SK-N-SH (cell line): Measurements from ENCODE around the gene CHMP2B. TPM values are rescaled to one million over a fixed set of nuclear protein-coding genes. Genes with fewer than 3 reads are reported as not detected.

ENCODE experiments used
- CTCF ChIA-PET: fragments of 300-600, 350-600 bp; formaldehyde crosslinking; extraction: SDS; loops from one replicate; lab custom pipeline; 2021; lab: Yijun Ruan, JAX
- POLR2A ChIA-PET: fragments of 350-600 bp; sonication (Branson Sonifier 250); formaldehyde crosslinking; extraction: SDS; loops from one replicate; lab custom pipeline; 2020; ENCODE audit warnings: antibody characterized with exemption, inconsistent platforms; lab: Yijun Ruan, JAX
- DNase-seq: peaks from one replicate; pipeline ENCODE4 v3.0.0; 2012
- H2AFZ ChIP-seq: fragments of 200-600 bp; sonication (generic); 2 replicates; pipeline ENCODE4 v1.8.1; 2016; ENCODE audit warnings: antibody characterized with exemption, mild to moderate bottlenecking, low read depth
- H3F3A ChIP-seq: fragments of 200-600 bp; sonication (generic); replicated peaks from 2 replicates; pipeline ENCODE3; 2016; ENCODE audit warnings: antibody characterized with exemption, mild to moderate bottlenecking; ENCODE audit not compliant: insufficient read depth
- H3K27ac ChIP-seq, 2 experiments: fragments of 200-500 bp in 1 of 2; fragments of 200-600 bp in 1 of 2; sonication (Bioruptor generic) in 1 of 2; sonication (generic), shearing (Covaris generic) in 1 of 2; 2 replicates each; pipeline versions ENCODE4 v1.5.1 to v1.6.1; 2014 to 2016; ENCODE audit warnings: low read depth in 2 of 2, inconsistent platforms in 1 of 2, low read length in 1 of 2, mild to moderate bottlenecking in 1 of 2, mixed read lengths in 1 of 2
- H3K27me3 ChIP-seq: fragments of 200-600 bp; sonication (generic), shearing (Covaris generic); 2 replicates; pipeline ENCODE4 v1.6.1; 2016; ENCODE audit warnings: mixed run types; ENCODE audit not compliant: insufficient read depth
- H3K36me3 ChIP-seq, 2 experiments: fragments of 200-500 bp in 1 of 2; fragments of 200-600 bp in 1 of 2; sonication (Bioruptor generic) in 1 of 2; sonication (generic) in 1 of 2; replicated peaks in 1 of 2; 2 replicates each; pipeline versions ENCODE3 to v1.5.1; 2014 to 2016; ENCODE audit warnings: low read length in 1 of 2, mild to moderate bottlenecking in 1 of 2; ENCODE audit not compliant: insufficient read depth in 2 of 2, control insufficient read depth in 1 of 2
- H3K4me1 ChIP-seq, 2 experiments: fragments of 200-500 bp in 1 of 2; fragments of 200-600 bp in 1 of 2; sonication (Bioruptor generic) in 1 of 2; sonication (generic), shearing (Covaris generic) in 1 of 2; 2 replicates each; pipeline versions ENCODE4 v1.5.1 to v1.6.1; 2014 to 2016; ENCODE audit warnings: low read depth in 1 of 2, low read length in 1 of 2, mixed run types in 1 of 2; ENCODE audit not compliant: insufficient read depth in 2 of 2, control insufficient read depth in 1 of 2
- H3K4me2 ChIP-seq: fragments of 200-600 bp; sonication (generic), shearing (Covaris generic); 2 replicates; pipeline ENCODE4 v1.6.1; 2017; ENCODE audit warnings: mixed run types
- H3K4me3 ChIP-seq, 2 experiments: fragments of 200-500 bp in 1 of 2; fragments of 200-600 bp in 1 of 2; sonication (Bioruptor generic) in 1 of 2; sonication (generic), shearing (Covaris generic) in 1 of 2; 2 replicates each; pipeline versions ENCODE4 v1.5.1 to v1.8.1; 2014 to 2016; ENCODE audit warnings: low read depth in 2 of 2, inconsistent platforms in 1 of 2, low read length in 1 of 2, mild to moderate bottlenecking in 1 of 2, mixed read lengths in 1 of 2, moderate library complexity in 1 of 2
- H3K79me2 ChIP-seq: fragments of 200-600 bp; sonication (generic); 2 replicates; pipeline ENCODE4 v1.8.1; 2017; ENCODE audit warnings: mild to moderate bottlenecking; ENCODE audit not compliant: insufficient read depth
- H3K9ac ChIP-seq: fragments of 200-600 bp; sonication (generic); 2 replicates; pipeline ENCODE4 v1.6.1; 2017; ENCODE audit warnings: mixed run types
- H3K9me2 ChIP-seq: fragments of 200-600 bp; sonication (generic); 2 replicates; pipeline ENCODE4 v1.6.1; 2017; ENCODE audit warnings: mixed run types
- H3K9me3 ChIP-seq: fragments of 200-600 bp; sonication (generic); 2 replicates; pipeline ENCODE4 v1.6.1; 2017; ENCODE audit warnings: mixed run types, mild to moderate bottlenecking, moderate library complexity
- H4K20me1 ChIP-seq: fragments of 200-600 bp; sonication (generic); 2 replicates; pipeline ENCODE4 v1.6.1; 2017; ENCODE audit warnings: mild to moderate bottlenecking, mixed run types; ENCODE audit not compliant: insufficient read depth
- CHD2 ChIP-seq: fragments of 150-350 bp; IDR thresholded peaks from 2 replicates; pipeline ENCODE4 v1.6.1; 2018; ENCODE audit warnings: low read length; ENCODE audit not compliant: partially characterized antibody
- ELF1 ChIP-seq: IDR thresholded peaks from 2 replicates; pipeline ENCODE4 v1.4.0; 2012
- EP300 ChIP-seq, 2 experiments: IDR thresholded peaks; 2 replicates each; pipeline versions ENCODE4 v1.4.0 to v1.6.1; 2012; ENCODE audit warnings: borderline replicate concordance in 1 of 2, low read depth in 1 of 2, low read length in 1 of 2
- FOXM1 ChIP-seq: IDR thresholded peaks from 2 replicates; pipeline ENCODE4 v1.4.0; 2012; ENCODE audit warnings: low read depth, mild to moderate bottlenecking
- GATA2 ChIP-seq: sonication (generic); formaldehyde crosslinking; IDR thresholded peaks from 2 replicates; pipeline ENCODE4 v1.5.0; 2020; ENCODE audit warnings: mild to moderate bottlenecking, missing genetic modification reagents
- IRF3 ChIP-seq: fragments of 150-350 bp; IDR thresholded peaks from 2 replicates; pipeline ENCODE4 v1.6.1; 2016; ENCODE audit warnings: mild to moderate bottlenecking, low read depth, low read length
- JUND ChIP-seq: IDR thresholded peaks from 2 replicates; pipeline ENCODE4 v1.4.0; 2012
- MAX ChIP-seq: IDR thresholded peaks from 2 replicates; pipeline ENCODE4 v1.4.0; 2012; ENCODE audit warnings: low read depth
- NRF1 ChIP-seq: IDR thresholded peaks from 2 replicates; pipeline ENCODE4 v1.6.1; 2012; ENCODE audit warnings: low read depth, mild to moderate bottlenecking, low read length
- POLR2AphosphoS5 ChIP-seq: IDR thresholded peaks from 2 replicates; pipeline ENCODE4 v1.6.1; 2012; ENCODE audit warnings: low read depth, low read length
- RCOR1 ChIP-seq: fragments of 150-350 bp; IDR thresholded peaks from 2 replicates; pipeline ENCODE4 v1.6.1; 2017; ENCODE audit warnings: antibody characterized with exemption, low read length
- REST ChIP-seq: IDR thresholded peaks from 2 replicates; pipeline ENCODE4 v1.6.1; 2012; ENCODE audit warnings: mild to moderate bottlenecking, low read depth, low read length, moderate library complexity
- RFX5 ChIP-seq: IDR thresholded peaks from 2 replicates; pipeline ENCODE4 v1.6.1; 2012; ENCODE audit warnings: mild to moderate bottlenecking, improper control_type of control experiment, low read length
- RXRA ChIP-seq: IDR thresholded peaks from 2 replicates; pipeline ENCODE4 v1.4.0; 2012; ENCODE audit warnings: low read depth, mild to moderate bottlenecking, borderline replicate concordance
- SMC3 ChIP-seq: IDR thresholded peaks from 2 replicates; pipeline ENCODE4 v1.6.1; 2012; ENCODE audit warnings: low read depth, low read length, improper control_type of control experiment
- USF2 ChIP-seq: fragments of 150-350 bp; IDR thresholded peaks from 2 replicates; pipeline ENCODE4 v1.6.1; 2017; ENCODE audit warnings: antibody characterized with exemption, low read length, low read depth, borderline replicate concordance
- WGBS: methylation state at CpG from one replicate; pipeline ENCODE4 v1.1.6; 2017; ENCODE audit warnings: low lambda C conversion rate; 5-methylcytosine and 5-hydroxymethylcytosine counted together
- polyA plus RNA-seq, 3 experiments: library from polyadenylated mRNA; depleted of rRNA; stranded (reverse); fragments of >200 nt; gene quantifications; 2 replicates each; pipeline ENCODE4 v1.2.3, GENCODE V29; 2012

Gene CHMP2B
- polyA plus RNA-seq, 1 of the 3 experiments (the other 2 are of a cell fraction): 8.5 TPM

- Histone ChIP-seq H3K79me2 (no peaks in the 10 kb centered on the region), H3K27ac (no peak overlapping the region), H3K4me2 (no peak overlapping the region), H3K4me1 (peaks cover 0 to 5% of the 10 kb centered on the region in 2 experiments; a peak in 1 of 4 replicates), H3F3A (no peaks in the 10 kb centered on the region)
- no peak for TF ChIP-seq USF2
- TF ChIP-seq JUND: no peak
- no peak for TF ChIP-seq IRF3
- no peak for TF ChIP-seq RFX5
- TF ChIP-seq EP300 (IDR thresholded peaks at IDR 0.05; ENCODE audit: borderline replicate concordance in 1 of 2, low read depth in 1 of 2, low read length in 1 of 2): no peak
- TF ChIP-seq MAX: no peak
- no peak for TF ChIP-seq REST
- TF ChIP-seq, all 33 proteins: peak for 0
- Histone ChIP-seq H3K9ac (no peak overlapping the region), H3K27me3 (peaks cover 8% of the 10 kb centered on the region; the same call in 1 of the 2 replicates), H3K9me2 (no peaks in the 10 kb centered on the region), H3K36me3 (no peaks in the 10 kb centered on the region), H3K9me3 (no peaks in the 10 kb centered on the region; the same call in 1 of the 2 replicates), H3K4me3 (no peak overlapping the region), H2AFZ (no peak overlapping the region), H4K20me1 (no peaks in the 10 kb centered on the region)
- POLR2A ChIA-PET: no interaction called here
- DNase-seq: no peak
- CTCF ChIA-PET: interaction anchor here (1.7 to 3.6 kb wide), 2 partner anchors 9 to 12 kb away, joined by 3 to 28 read pairs; no protein-coding TSS in a partner anchor
These were observed 42.6 kb downstream of the CHMP2B start for GRCh38 chr3:87269723-87270122.

- H3K9ac ChIP-seq: no peak overlapping the region
- H3K9me2 ChIP-seq: no peaks in the 10 kb centered on the region
- DNase-seq: no peak
- H3K4me3 ChIP-seq: no peak overlapping the region
- no peaks in the 10 kb centered on the region for H3K36me3 ChIP-seq
- H3K27me3 ChIP-seq: peaks cover 11% of the 10 kb centered on the region; the same call in 1 of the 2 replicates
- ChIA-PET POLR2A (no interaction called here), CTCF (interaction anchor here (1.7 to 3.6 kb wide), 2 partner anchors 11 kb away, joined by 3 to 28 read pairs; no protein-coding TSS in a partner anchor)
- H3K4me1 ChIP-seq: peaks cover 0 to 5% of the 10 kb centered on the region in 2 experiments; a peak in 1 of 4 replicates
- no peak overlapping the region for H2AFZ ChIP-seq
- no peaks in the 10 kb centered on the region; the same call in 1 of the 2 replicates for H3K9me3 ChIP-seq
- H3F3A ChIP-seq: no peaks in the 10 kb centered on the region
- no peaks in the 10 kb centered on the region for H4K20me1 ChIP-seq
- H3K79me2 ChIP-seq: no peaks in the 10 kb centered on the region
- no peak overlapping the region for H3K4me2 ChIP-seq
- H3K27ac ChIP-seq: no peak overlapping the region
- WGBS: 33% methylated on average over 4 of the region's 4 CpGs
- TF ChIP-seq FOXM1 (no peak), CHD2 (no peak), POLR2AphosphoS5 (no peak), RCOR1 (no peak), SMC3 (no peak), REST (no peak), MAX (no peak), RXRA (no peak), GATA2 (CRISPR knock-in tag) (no peak), ELF1 (no peak), NRF1 (no peak)
These were observed 44.0 kb downstream of the CHMP2B start for GRCh38 chr3:87270908-87271700.
